Right lung (tissue), 5 donors: ENCODE results near the gene ITIH5. TPM values are rescaled to one million over a fixed set of nuclear protein-coding genes. Genes with fewer than 3 reads are reported as not detected.
A peak's percentile ranks its signal among the peaks of the same experiment; 100 is the strongest.
"Not testable (repeated sequence)": the region's sequence is repeated elsewhere in the genome, so short reads cannot be mapped to it uniquely, and the experiment has no call there.

Source experiments
- DNase-seq, 2 donors: peaks; one replicate each; pipeline ENCODE4 v3.0.0-alpha.2; 2013
- polyA plus RNA-seq, 5 donors: library from polyadenylated mRNA; unstranded; fragments of 120-200 nt; gene quantifications; one replicate each; pipeline versions ENCODE4 v1.2.1 to v1.2.3, GENCODE V29; 2013; ENCODE audit warnings: inconsistent platforms in 1 of 5, low replicate concordance in 1 of 5; ENCODE audit not compliant: insufficient read length in 5 of 5, insufficient read depth in 1 of 5

Gene ITIH5
- polyA plus RNA-seq, 5 donors, result 26.9 to 38.3 (median 31.9) TPM

DNA sequence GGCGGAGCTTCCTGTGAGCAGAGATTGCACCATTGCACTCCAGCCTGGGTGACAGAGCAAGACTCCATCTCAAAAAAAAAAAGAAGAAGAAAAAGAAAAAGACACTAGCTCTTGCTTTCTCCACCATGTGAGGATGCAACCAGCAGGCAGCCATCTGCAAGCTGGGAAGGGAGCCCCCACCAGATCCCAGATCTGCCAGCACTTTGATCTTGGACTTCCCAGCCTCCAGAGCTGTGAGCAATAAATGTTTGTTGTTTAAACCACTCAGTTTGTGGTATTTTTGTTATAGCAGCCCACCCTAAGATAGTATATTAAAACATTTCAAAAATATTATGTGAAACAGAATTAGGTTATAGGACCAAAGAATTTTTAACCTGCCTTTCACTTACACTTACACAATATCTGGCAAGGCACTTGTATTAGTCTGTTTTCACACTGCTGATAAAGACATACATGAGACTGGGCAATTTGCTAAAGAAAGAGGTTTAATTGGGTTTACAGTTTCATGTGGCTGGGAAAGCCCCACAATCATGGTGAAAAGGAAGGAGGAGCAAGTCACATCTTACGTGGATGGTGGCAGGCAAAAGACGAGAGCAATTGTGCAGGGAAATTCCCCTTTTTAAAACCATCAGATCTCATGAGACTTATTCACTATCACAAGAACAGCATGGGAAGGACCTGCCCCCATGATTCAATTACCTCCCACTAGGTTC, 24.3 kb upstream of the ITIH5 start:
- not testable (repeated sequence) for DNase-seq

GRCh38 chr10:7689591-7689990, 22.8 kb upstream of the ITIH5 start:
- DNase-seq, result no peak

GRCh38 chr10:7687228-7687907, 20.6 kb upstream of the ITIH5 start:
- DNase-seq, result peak; percentile 73 to 87

GRCh38 chr10:7686351-7687171, 19.8 kb upstream of the ITIH5 start:
- no peak for DNase-seq

DNA sequence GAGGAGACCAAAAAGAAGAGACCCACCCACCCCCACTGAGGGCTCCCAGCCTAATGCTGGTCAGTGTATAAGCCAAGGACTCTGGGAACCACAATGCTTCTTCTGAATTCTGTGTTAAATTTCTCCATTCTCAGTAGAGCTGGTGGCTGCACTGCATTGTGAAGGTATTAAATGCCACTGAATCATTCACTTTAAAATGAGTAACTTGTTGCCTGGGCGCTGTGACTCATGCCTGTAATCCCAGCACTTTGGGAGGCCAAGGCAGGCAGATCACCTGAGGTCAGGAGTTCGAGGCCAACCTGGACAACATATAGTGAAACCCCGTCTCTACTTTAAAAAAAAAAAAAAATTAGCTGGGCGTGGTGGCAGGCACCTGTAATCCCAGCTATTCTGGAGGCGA, 13.3 kb upstream of the ITIH5 start:
- not testable (repeated sequence) for DNase-seq

- no peak for DNase-seq
These were observed 12.5 kb upstream of the ITIH5 start for GRCh38 chr10:7679256-7679655.

- DNase-seq, result no peak
These were observed 5.8 kb upstream of the ITIH5 start for GRCh38 chr10:7672341-7673134.

GRCh38 chr10:7670157-7670556, 3.4 kb upstream of the ITIH5 start:
- no peak for DNase-seq

- DNase-seq, result peak in 1 of 2 donors; percentile 11
These were observed 736 bp upstream of the ITIH5 start for GRCh38 chr10:7667262-7668141.

DNA sequence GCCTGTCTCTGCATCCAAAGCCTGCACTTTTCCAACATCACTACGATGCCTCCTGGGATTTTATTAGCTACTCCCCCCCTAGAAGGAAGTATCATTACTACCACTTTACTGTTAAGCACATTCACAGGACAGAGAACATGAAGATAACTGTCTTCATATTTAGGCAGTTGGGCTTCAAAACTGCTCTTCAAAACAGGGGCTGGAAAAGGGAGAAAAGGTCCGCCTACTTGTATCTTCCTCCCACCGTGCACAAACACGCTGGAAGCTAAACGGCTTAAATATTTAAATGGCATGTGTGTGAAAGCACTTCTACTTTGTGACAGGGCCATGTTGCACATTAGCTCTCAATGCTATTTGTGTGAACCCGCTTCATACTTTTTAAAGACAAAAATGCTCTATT, 999 bp downstream of the ITIH5 start:
- peak in 1 of 2 donors; percentile 6 for DNase-seq

DNA sequence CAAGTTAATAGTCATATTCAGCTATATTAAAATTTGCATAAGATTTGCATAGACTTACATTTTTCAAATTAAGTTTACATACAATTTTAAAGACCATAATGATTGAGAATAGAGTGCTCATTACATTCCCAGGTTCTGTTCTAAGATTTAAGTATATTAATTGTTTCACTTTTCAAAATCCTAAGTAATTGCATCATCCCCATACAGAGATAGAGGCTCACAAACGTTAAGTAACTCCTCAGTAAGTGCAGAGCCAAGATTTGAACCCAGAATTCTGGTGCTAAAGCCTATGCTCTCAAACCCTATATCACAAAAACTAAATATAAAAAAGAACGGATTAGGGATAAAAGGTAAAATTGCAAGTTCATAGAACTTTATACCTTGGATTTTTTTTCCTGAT, 2.1 kb downstream of the ITIH5 start:
- no peak for DNase-seq

- DNase-seq, result no peak
These were observed 4.2 kb downstream of the ITIH5 start for GRCh38 chr10:7662522-7662921.

DNA sequence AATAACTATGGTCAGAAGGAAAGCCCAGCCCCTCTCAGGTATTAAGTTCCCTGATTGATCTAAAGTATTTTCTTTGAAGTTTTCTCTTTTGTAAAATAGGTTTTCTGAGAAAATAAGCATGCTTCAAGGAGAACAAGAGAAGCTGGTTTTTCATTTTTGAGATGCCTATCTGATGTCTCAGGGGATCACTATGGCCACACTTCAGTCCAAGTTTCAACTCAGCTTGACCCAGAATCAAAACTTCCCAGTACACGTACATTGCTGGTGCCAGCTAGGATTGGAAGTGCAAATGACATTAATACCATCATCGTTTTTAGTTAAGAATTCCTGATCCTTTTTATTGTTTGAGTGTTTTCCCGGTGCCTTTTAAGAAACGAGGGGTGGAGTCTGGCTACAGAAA, 7.2 kb downstream of the ITIH5 start:
- DNase-seq, result no peak

DNA sequence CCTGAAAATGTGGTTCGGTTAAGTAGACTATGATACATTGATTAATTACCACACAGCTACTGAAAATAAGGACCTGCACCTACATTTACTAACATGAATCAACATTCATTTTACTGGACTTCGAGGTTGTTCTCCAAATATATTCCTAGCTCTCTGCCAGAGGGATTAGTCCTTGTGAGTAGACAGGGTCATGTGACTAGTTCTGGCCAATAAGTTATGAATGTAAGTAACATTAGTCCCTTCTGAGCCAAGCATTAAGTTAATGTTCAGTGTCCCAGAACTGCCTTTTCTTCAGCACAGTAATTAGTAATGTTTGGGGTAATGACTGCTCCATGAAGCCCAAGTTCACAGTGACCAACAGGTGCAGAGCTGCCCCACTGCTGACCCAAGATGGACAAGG, 9.2 kb downstream of the ITIH5 start:
- DNase-seq, result no peak

GRCh38 chr10:7657079-7657478, 9.7 kb downstream of the ITIH5 start:
- DNase-seq, result not testable (repeated sequence)

DNA sequence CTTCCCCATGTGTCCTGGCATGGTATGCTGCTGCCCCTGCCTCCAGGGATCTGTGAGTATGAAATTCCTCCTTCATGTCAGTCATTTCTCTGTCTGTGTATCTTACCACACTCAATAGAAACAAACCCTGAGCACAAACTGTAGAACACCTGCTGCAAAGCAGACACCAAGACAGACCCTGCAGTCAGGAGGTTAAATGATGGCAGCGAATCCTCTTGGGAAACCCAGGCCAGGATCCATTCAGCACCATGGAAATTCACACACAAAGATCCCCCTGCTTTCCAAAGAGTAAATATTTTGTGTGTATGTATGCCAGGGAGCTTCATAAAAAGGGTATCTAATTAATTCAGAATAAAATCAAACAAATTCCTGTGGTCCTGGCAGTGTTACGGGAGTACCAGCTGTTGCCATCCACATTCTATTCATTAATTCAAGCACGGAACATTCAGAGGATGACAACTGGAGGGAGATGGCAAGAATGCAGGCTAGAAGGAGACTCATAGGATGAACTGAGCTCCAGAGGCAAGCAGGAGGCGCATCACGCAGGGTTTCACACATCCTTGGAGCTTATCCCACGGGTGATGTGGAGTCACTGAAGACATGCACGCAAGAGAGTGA, 14.8 kb downstream of the ITIH5 start:
- no peak for DNase-seq

DNA sequence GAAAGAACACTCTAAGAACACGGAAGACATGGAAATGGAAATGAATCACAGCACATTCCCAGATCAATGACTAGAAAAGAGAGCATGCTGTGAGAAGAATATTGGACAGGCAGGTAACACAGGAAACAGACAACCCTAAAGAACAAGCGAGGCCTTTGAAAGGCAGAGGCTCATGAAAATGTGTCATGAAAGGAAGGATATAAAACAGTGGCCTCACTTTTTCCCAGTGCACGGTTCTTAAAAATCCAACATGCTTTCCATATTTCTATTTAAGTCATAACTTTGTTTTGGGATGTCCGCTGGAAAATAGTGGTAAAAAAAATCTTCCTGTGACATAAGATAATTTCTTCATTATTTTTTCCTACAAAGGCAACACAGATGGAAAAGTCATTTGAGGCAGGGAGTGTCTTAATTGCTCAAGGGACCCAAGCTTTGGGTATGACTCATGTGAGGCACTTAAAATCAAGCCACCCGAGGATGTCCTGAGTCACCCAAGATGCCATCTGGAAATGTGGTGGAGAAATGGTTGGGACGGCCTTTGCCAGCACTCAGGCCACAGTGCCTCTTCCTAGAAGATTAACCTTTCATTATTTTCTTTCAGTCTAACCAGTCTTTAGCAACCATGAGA, 17.0 kb downstream of the ITIH5 start:
- DNase-seq, result no peak

DNA sequence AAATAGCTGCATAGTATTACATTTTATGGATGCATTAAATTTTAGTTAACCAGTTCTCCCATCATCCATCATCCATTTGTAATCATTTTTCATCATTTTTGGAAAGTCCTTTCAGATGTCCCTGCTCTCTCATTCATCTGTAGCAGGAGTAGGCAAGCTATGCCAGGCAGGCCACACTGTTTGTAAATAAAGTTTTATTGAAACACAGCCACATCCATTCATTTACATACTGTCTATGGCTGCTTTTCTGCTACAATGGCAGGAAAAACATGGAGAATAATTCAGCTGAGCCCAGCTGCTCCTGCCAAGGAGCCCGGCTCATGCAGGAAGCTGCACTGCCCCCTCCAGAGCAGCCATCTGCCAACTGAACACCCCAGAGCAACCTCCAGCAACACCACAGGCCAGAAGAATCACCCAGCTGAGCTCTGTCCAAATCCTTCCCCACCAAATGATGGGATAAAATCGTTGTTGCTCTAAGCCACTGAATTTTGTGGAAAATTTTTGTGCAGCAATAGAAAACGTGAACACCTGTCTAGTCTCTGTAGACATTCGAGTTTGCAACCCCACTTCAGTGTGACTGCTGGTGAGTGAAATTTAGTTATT, 19.6 kb downstream of the ITIH5 start:
- no peak for DNase-seq

DNA sequence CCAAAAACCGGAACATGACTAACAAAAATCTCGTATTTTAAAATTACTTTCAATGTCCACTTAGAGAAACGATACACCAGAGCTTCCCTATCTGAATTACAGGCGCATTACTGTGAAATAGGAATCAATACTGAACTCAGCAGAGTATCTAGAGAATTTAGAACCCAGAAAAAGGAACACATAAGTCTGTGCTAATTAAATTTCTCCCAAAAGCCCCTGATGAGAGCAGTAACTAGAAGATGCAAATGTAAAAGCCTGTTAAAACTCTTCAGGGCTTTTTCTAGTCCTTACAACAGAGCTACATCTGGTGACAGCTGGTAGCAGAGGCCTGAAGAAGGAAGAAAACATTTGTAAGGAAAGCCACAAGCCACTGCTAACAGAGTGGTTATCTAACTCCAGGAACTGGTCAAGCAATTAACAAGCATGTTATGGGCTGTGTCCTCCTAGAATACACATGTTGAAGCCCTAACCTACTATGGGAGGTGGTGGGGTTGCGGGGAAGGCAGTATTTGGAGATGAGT, 24.2 kb downstream of the ITIH5 start:
- no peak for DNase-seq
